HCT116 (cell line): Measurements from ENCODE around the gene SLAMF7.

Experiments used
- CTCF ChIP-seq, 3 experiments: fragments of 200-600 bp in 1 of 3; sonication (generic) in 1 of 3; IDR thresholded peaks in 2 of 3; conservative IDR thresholded peaks in 1 of 3; 2 replicates each; pipeline ENCODE4 v1.5.1; 2012 to 2017; ENCODE audit warnings: low read depth in 2 of 3, low read length in 2 of 3, antibody characterized with exemption in 1 of 3, borderline replicate concordance in 1 of 3, control low read depth in 1 of 3, mild to moderate bottlenecking in 1 of 3, mixed read lengths in 1 of 3, mixed run types in 1 of 3, moderate library complexity in 1 of 3; ENCODE audit not compliant: insufficient read depth in 1 of 3
- EZH2phosphoT487 ChIP-seq: fragments of 200-600 bp; IDR thresholded peaks from 2 replicates; pipeline ENCODE4 v1.6.1; 2018; ENCODE audit warnings: antibody characterized with exemption, borderline replicate concordance
- FOSL1 ChIP-seq: IDR thresholded peaks from 2 replicates; pipeline ENCODE4 v1.6.1; 2012; ENCODE audit warnings: low read depth
- MAX ChIP-seq: IDR thresholded peaks from 2 replicates; pipeline ENCODE4 v1.6.1; 2012
- POLR2A ChIP-seq: IDR thresholded peaks from 2 replicates; pipeline ENCODE4 v1.7.0; 2011; ENCODE audit warnings: borderline replicate concordance; ENCODE audit not compliant: insufficient read depth, insufficient read length; ENCODE audit errors: extremely low read depth
- POLR2AphosphoS5 ChIP-seq: IDR thresholded peaks from 2 replicates; pipeline ENCODE4 v1.6.1; 2011; ENCODE audit warnings: mild to moderate bottlenecking, low read depth, low read length, moderate library complexity
- REST ChIP-seq: IDR thresholded peaks from 2 replicates; pipeline ENCODE4 v1.6.1; 2012; ENCODE audit warnings: low read depth
- SIN3A ChIP-seq: IDR thresholded peaks from 2 replicates; pipeline ENCODE4 v1.6.1; 2012; ENCODE audit warnings: low read depth
- SP1 ChIP-seq: IDR thresholded peaks from 2 replicates; pipeline ENCODE4 v1.6.1; 2012; ENCODE audit warnings: low read depth
- YY1 ChIP-seq: IDR thresholded peaks from 2 replicates; pipeline ENCODE4 v1.6.1; 2011; ENCODE audit warnings: low read length, low read depth, moderate library complexity, mild to moderate bottlenecking; ENCODE audit not compliant: insufficient replicate concordance; ENCODE audit errors: extremely low read depth
- ZNF274 ChIP-seq: fragments of 200-500 bp; sonication (Bioruptor generic); IDR thresholded peaks from 2 replicates; pipeline ENCODE4 v1.6.1; 2014; ENCODE audit warnings: mild to moderate bottlenecking, low read depth, low read length, inconsistent platforms

- TF ChIP-seq CTCF (IDR thresholded peaks at IDR 0.05 in 2 of 3, conservative IDR thresholded peaks at IDR 0.05 in 1 of 3; ENCODE audit: borderline replicate concordance in 1 of 3, insufficient read depth in 1 of 3, low read depth in 2 of 3, low read length in 2 of 3) (no peak), MAX (no peak), SIN3A (no peak), POLR2A (no peak), POLR2AphosphoS5 (no peak), YY1 (no peak), FOSL1 (no peak), REST (no peak), ZNF274 (no peak), SP1 (no peak), EZH2phosphoT487 (no peak)
These were observed 43.1 kb downstream of the SLAMF7 start for GRCh38 chr1:160781914-160782689.
